ENCODE data around the gene FAM184B.

GRCh38 chr4:17650406-17650805 lies 131.0 kb downstream of the FAM184B start:
- no peak for TF ChIP-seq CTCF (IDR thresholded peaks at IDR 0.05)
- TF ChIP-seq POLR2A (IDR thresholded peaks at IDR 0.05) = no peak
